Measurements from ENCODE around the gene KCNK7. TPM values are rescaled to one million over a fixed set of nuclear protein-coding genes. Genes with fewer than 3 reads are reported as not detected.

The KCNK7 gene
- total and polyA plus RNA-seq, 4 donors: 0.46 to 2.8 (median 1.3) TPM

DNA sequence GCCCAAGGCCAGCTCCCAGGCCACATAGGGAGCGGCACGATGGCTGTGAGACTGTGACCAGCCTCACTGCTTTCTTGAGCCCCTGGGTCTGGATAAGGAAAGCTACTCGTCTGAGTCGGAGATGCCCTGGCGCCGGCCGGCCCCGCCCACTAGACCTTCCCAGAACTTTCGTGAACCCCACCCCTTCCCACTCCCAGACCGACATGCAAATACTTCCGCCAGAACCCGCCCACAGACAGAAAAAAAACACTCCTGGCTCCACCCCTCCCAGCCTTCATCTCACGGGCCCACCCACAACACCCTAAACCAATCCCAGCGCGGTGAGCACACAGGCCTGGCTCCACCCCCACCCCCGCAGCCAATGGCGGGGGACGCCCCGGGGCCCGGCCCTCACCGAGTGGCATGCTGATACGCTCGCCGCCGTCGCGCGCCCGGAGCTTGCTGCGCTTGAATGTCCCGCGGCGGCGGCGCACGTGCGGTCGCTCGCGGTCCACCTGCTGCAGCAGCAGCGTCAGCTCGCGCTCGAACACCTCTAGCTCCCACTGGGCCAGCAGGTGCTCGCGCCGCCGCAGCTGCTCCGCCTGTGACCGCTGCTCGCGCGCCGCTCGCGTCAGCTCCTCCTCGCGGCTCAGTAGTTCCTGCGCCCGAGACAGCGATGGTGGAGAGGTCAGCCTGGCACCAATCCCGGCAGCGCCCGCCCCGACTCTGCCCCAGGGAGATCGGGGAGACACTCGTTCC lies 11.4 kb upstream of the KCNK7 start:
- Histone ChIP-seq H3K9me3 (ENCODE audit: control insufficient read depth in 4 of 4, insufficient read depth in 3 of 4, low read length in 3 of 4) (no peaks in the 10 kb centered on the region), H3K27ac (ENCODE audit: low read depth in 1 of 2, low read length in 1 of 2) (peak overlapping the region; percentile 66 to 74), H3K9ac (ENCODE audit: insufficient read depth in 1 of 2, low read length in 2 of 2) (no peak overlapping the region), H3K4me3 (no peak overlapping the region), H3K36me3 (ENCODE audit: control insufficient read depth in 4 of 4, insufficient read depth in 4 of 4, low read length in 4 of 4) (peaks cover 4 to 57% (median 31%) of the 10 kb centered on the region in 4 donors), H3K27me3 (ENCODE audit: control insufficient read depth in 3 of 3, insufficient read depth in 3 of 3, low read length in 2 of 3) (no peaks in the 10 kb centered on the region), H3K4me1 (ENCODE audit: control insufficient read depth in 5 of 5, insufficient read depth in 5 of 5, low read length in 5 of 5) (peaks cover 0 to 32% (median 7%) of the 10 kb centered on the region in 5 donors)
- TF ChIP-seq, protein P1, sequence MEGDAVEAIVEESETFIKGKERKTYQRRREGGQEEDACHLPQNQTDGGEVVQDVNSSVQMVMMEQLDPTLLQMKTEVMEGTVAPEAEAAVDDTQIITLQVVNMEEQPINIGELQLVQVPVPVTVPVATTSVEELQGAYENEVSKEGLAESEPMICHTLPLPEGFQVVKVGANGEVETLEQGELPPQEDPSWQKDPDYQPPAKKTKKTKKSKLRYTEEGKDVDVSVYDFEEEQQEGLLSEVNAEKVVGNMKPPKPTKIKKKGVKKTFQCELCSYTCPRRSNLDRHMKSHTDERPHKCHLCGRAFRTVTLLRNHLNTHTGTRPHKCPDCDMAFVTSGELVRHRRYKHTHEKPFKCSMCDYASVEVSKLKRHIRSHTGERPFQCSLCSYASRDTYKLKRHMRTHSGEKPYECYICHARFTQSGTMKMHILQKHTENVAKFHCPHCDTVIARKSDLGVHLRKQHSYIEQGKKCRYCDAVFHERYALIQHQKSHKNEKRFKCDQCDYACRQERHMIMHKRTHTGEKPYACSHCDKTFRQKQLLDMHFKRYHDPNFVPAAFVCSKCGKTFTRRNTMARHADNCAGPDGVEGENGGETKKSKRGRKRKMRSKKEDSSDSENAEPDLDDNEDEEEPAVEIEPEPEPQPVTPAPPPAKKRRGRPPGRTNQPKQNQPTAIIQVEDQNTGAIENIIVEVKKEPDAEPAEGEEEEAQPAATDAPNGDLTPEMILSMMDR (IDR thresholded peaks at IDR 0.05; ENCODE audit: control extremely low read depth, extremely low read depth): no peak
- DNase-seq (peak; percentile 96), ATAC-seq (ENCODE audit: insufficient read depth, low FRiP score) (peak; percentile 87)
- 46 to 79% methylated on average over 67 of the region's 67 CpGs for WGBS, 2 donors

DNA sequence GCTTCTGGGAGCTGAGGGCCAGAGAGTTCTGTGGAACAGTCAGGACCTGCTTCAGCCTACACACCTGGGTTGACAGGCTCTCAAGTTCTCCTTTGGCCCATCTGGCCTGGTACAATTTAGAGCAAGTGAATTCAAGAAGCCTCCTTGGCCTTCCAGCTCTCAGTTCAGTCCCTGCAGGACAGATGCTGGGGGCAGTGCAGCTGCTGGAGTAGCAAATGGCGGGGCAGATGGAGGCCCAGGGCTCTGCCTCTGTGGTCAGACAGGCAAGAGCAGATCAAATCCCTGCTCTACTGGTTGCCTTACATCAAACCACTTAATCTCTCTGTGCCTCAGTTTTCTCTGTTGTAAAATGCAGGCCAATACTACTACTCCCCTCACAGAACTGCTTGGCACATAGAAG lies 8.7 kb upstream of the KCNK7 start:
- ATAC-seq (ENCODE audit: insufficient read depth, low FRiP score): no peak
- no peak for DNase-seq
- Histone ChIP-seq H3K4me3 (no peak overlapping the region), H3K27ac (ENCODE audit: low read depth in 1 of 2, low read length in 1 of 2) (peak overlapping the region in 1 of 2 donors; percentile 32), H3K4me1 (ENCODE audit: control insufficient read depth in 5 of 5, insufficient read depth in 5 of 5, low read length in 5 of 5) (peaks cover 0 to 11% (median 7%) of the 10 kb centered on the region in 5 donors), H3K9me3 (ENCODE audit: control insufficient read depth in 4 of 4, insufficient read depth in 3 of 4, low read length in 3 of 4) (peaks cover 0 to 2% (median 0%) of the 10 kb centered on the region in 4 donors), H3K9ac (ENCODE audit: insufficient read depth in 1 of 2, low read length in 2 of 2) (no peak overlapping the region), H3K36me3 (ENCODE audit: control insufficient read depth in 4 of 4, insufficient read depth in 4 of 4, low read length in 4 of 4) (peaks cover 4 to 58% (median 35%) of the 10 kb centered on the region in 4 donors), H3K27me3 (ENCODE audit: control insufficient read depth in 3 of 3, insufficient read depth in 3 of 3, low read length in 2 of 3) (no peaks in the 10 kb centered on the region)
- WGBS, 2 donors: 95 to 96% methylated on average over 1 of the region's 1 CpG
- TF ChIP-seq, protein P1 (IDR thresholded peaks at IDR 0.05; ENCODE audit: control extremely low read depth, extremely low read depth): no peak

- no peak overlapping the region for H3K4me3 ChIP-seq
- peaks cover 0 to 7% (median 0%) of the 10 kb centered on the region in 5 donors for H3K4me1 ChIP-seq (ENCODE audit: control insufficient read depth in 5 of 5, insufficient read depth in 5 of 5, low read length in 5 of 5)
- H3K27me3 ChIP-seq (ENCODE audit: control insufficient read depth in 3 of 3, insufficient read depth in 3 of 3, low read length in 2 of 3): no peaks in the 10 kb centered on the region
- ATAC-seq (ENCODE audit: insufficient read depth, low FRiP score) (no peak), DNase-seq (no peak)
- H3K9ac ChIP-seq (ENCODE audit: insufficient read depth in 1 of 2, low read length in 2 of 2): no peak overlapping the region
- no peak overlapping the region for H3K27ac ChIP-seq (ENCODE audit: low read depth in 1 of 2, low read length in 1 of 2)
- H3K36me3 ChIP-seq (ENCODE audit: control insufficient read depth in 4 of 4, insufficient read depth in 4 of 4, low read length in 4 of 4): peaks cover 7 to 47% (median 28%) of the 10 kb centered on the region in 4 donors
- H3K9me3 ChIP-seq (ENCODE audit: control insufficient read depth in 4 of 4, insufficient read depth in 3 of 4, low read length in 3 of 4): peaks cover 0 to 2% (median 0%) of the 10 kb centered on the region in 4 donors
- WGBS, 2 donors: 95 to 99% methylated on average over 6 of the region's 6 CpGs
- TF ChIP-seq, protein P1 (IDR thresholded peaks at IDR 0.05; ENCODE audit: control extremely low read depth, extremely low read depth): no peak
These were observed 4.3 kb upstream of the KCNK7 start for GRCh38 chr11:65599955-65600246.
